ENCODE data around the gene EARS2.
A peak's percentile ranks its signal among the peaks of the same experiment; 100 is the strongest.
"Not testable (repeated sequence)": the region's sequence is repeated elsewhere in the genome, so short reads cannot be mapped to it uniquely, and the experiment has no call there.

The EARS2 gene

GRCh38 chr16:23504453-23505179, 52.5 kb downstream of the EARS2 start:
- DNase-seq, result peak; percentile 68

DNA sequence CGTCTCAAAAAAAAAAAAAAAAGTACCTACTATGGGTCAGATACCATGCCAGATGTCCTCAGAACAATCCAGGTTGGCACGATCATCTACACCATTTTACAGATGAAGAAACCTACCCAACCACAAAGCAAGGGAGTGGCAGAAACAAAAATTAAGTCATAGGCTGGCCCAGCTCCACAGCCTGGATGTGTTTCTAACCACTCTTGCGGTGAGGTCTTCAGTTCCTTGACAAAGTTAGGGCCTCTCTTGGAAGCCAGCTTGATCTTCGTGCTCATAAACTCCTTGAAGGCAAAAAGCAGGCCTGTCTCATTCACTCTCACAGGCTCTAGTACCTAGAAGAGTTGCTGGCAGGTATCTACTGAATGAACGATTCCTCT, 53.1 kb downstream of the EARS2 start:
- no peak for DNase-seq

- DNase-seq, result no peak
Observed at GRCh38 chr16:23502466-23502865, 54.7 kb downstream of the EARS2 start.

- DNase-seq, result no peak
Observed at GRCh38 chr16:23501291-23501690, 55.9 kb downstream of the EARS2 start.

DNA sequence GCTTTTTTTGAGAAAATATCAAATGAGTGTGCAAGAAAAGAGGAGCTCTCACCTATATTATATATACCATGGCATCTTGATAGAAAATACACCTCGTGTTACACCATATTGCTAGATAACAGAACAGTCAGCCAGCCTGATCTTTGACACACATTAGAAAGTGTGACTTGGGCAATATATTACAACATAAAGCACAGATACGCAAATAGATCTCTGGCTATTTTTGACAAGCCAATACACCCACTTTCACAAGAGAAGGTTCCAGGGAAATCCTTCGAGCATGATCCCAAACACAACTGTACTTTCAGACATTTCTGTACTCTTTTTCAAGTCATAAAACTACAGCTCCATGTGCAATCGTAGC, 56.3 kb downstream of the EARS2 start:
- DNase-seq, result no peak

DNA sequence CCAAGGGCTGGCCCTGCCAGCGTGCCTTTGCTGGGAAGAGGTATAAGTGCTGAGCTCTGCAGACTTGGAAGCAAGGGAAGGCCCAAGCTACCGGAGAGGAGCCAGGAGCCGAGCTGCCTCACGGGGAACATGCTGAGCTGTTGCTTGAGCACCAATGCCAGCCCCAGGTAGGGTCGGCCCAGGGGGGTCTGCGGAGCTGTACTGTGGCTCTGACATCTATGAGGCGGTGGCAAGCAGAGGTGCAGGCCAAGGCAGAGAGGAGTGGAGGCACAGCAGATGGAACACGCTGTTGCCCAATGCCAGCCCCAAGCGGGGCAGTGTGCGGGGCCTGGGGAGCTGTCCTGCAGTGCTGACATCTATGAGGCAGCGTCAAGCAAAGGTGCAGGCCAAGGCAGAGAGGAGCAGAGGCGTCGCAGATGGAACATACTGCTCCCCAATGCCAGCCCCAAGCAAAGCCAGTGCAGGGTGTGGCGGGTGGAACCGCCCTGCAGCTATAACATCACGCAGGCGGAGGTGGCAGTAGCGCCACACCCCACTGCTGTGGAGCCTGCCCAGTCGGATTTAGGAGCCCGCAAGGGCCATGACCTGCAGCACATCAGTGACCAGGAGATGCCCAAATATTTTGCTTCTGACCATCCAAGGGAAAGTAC, 56.8 kb downstream of the EARS2 start:
- DNase-seq, result no peak

DNA sequence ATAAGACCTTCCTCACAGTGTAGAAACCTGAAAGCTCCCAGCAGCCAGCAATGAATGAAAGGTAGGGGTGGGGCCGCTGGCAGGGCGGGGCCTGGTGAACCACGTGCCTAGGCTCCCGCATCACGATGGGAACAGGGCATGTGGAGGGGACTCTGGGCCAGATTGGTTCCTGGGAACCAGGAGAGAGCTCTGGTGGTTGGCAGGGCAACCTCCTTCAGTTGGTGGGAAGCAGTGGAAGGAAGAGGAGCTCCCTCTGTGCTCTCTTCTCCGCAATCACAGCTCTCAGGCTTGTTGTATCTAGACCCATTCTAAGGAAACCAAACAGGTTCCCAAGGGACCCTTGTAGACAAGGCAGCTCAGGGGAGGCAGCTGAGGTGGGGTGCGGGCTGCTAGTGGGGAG, 57.3 kb downstream of the EARS2 start:
- no peak for DNase-seq

DNA sequence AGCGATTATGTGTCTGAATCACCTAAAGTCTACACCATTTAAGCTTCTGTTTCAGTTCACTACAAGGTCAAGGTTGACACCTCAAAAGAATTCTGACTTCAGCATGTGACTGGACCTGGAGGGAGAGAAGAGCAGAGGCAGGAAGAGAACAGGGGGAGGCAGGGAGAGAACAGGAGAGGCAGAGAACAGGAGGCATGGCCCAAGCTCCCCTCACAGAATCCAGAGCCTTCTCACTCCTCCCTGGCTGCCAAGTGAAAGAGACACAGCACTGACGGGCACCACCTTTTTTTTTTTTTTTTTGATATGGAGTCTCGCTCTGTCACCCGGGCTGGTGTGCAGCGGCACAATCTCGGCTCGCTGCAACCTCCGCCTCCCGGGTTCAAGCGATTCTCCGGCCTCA, 58.3 kb downstream of the EARS2 start:
- no peak for DNase-seq

GRCh38 chr16:23497543-23497868, 59.6 kb downstream of the EARS2 start:
- no peak for DNase-seq

DNA sequence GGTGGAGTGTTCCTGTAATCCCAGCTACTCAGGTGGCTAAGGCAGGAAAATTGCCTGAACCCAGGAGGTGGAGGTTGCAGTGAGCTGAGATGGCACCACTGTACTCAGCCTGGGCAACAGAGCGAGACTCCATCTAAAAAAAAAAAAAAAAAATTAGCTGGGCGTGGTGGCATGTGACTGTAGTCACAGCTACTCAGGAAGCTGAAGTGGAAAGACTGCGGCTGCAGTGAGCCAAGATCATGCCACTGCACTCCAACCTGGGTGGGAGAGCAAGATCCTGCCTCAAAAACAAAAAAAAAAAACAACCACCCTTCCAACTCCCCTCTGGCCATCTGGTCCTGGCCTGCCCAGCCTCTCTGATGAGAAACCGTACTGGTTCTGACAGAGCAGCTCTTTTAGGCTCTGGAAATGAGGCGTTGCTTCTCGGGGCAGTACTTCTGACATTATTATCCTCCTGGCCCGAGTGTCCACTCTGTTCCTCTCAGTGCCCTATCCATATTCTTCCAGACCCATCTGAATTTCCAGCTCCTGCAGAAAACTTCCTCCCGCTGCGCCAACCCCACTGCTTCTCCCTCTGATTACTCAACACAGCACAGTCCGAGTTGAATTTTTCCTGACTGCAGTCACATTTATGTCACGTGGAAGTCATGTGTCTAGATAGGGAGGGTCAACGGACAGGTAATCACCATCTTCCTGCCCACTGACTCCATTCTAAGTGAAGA, 60.2 kb downstream of the EARS2 start:
- no peak for DNase-seq

DNA sequence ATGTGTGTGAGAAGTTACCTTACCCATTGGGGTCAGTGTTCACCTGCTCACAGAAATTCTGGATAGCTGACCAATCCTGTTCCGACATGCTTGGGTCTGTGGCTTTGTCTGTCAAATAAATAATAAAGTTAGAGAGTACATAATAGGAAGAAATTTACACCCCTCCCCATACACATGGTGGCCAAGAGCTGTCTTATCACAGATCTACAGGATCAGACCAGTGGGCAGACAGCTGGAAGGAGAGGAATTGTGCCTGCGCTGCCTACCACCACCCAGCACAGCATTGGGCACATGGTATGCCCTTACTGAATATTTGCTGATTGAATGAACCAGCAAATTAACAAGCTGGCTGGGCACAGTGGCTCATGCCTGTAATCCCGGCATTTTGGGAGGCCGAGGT, 61.5 kb downstream of the EARS2 start:
- no peak for DNase-seq

- DNase-seq, result no peak
Observed at GRCh38 chr16:23494188-23494587, 63.0 kb downstream of the EARS2 start.

GRCh38 chr16:23491490-23492391, 65.4 kb downstream of the EARS2 start:
- DNase-seq, result no peak

GRCh38 chr16:23486480-23486879, 70.7 kb downstream of the EARS2 start:
- DNase-seq, result no peak

- no peak for DNase-seq
Observed at GRCh38 chr16:23485841-23486240, 71.3 kb downstream of the EARS2 start.

GRCh38 chr16:23485257-23485614, 71.9 kb downstream of the EARS2 start:
- no peak for DNase-seq

- no peak for DNase-seq
Observed at GRCh38 chr16:23484510-23485256, 72.5 kb downstream of the EARS2 start.

- DNase-seq, result not testable (repeated sequence)
Observed at GRCh38 chr16:23483492-23483891, 73.7 kb downstream of the EARS2 start.

DNA sequence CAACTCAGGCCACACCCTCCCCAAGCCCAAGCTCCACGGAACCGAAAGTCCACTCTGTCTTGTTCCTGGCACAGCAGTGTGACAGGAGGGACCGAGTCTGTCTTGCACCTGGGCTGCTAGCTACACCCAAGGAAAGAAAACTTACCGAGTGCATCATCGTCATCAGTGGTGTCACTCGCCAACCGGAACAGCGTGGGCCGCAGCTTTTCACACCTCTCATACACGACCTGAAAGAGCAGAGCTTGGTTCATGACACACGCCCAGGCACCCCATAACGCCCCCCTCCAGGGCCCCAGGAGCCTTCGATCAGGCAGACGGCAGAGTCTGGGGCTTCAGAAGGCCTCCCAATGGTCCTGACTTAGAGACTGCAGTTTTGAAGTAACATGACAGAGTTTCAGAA, 74.4 kb downstream of the EARS2 start:
- DNase-seq, result peak; percentile 38

DNA sequence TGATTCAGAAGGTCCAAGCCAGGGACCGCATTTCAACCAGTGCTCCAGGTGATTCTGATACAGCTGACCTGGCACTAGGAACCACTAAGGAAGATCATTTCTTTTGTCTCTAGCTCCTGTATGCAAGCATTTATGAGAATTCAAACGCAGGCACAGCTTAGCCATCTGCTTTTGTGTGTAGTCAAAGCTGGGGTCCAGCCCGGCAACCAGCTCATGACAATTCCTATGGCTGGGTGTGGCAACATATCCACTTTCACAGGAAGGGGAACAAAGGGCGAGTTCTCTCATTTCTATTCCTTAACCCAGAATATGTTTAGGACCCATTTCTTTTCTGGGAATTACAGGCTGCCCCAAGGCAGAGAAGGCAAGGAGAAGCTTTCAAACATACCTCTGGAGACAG, 76.9 kb downstream of the EARS2 start:
- no peak for DNase-seq

DNA sequence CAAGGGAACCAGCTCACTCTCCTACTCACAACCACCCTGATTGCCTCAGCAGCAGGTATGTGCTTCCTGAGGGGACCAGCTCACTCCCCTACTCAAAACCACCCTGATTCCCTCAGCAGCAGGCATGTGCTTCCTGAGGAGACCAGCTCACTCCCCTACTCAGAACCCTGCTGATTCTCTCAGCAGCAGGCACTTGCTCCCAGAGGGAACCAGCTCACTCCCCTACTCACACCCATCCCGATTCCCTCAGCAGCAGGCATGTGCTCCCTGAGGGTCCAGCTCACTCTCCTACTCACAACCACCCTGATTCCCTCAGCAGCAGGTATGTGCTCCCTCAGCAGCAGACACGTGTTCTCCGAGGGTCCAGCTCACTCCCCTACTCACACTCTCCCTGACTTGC, 78.0 kb downstream of the EARS2 start:
- DNase-seq, result no peak

GRCh38 chr16:23478566-23478965, 78.6 kb downstream of the EARS2 start:
- DNase-seq, result no peak

- no peak for DNase-seq
Observed at GRCh38 chr16:23476289-23476688, 80.9 kb downstream of the EARS2 start.
